CD4-positive, alpha-beta memory T cell (primary cell): ENCODE results near the gene ACSF2. TPM values are rescaled to one million over a fixed set of nuclear protein-coding genes. Genes with fewer than 3 reads are reported as not detected.

Experiments
- CTCF ChIA-PET: fragments of 350-600 bp; sonication (Branson Sonifier 250); formaldehyde crosslinking; loops from one replicate; lab custom pipeline; 2021; ENCODE audit warnings: inconsistent platforms; ENCODE audit not compliant: partially characterized antibody; lab: Charles Lee
- POLR2A ChIA-PET: fragments of 350-600 bp; sonication (Branson Sonifier 250); formaldehyde crosslinking; loops from one replicate; lab custom pipeline; 2021; ENCODE audit not compliant: partially characterized antibody; lab: Charles Lee
- DNase-seq, 5 donors: peaks; one replicate each; pipeline versions ENCODE4 v3.0.0 to v3.0.0-alpha.2; 2020 to 2022; ENCODE audit warnings: mixed read lengths in 1 of 5
- H3K27ac ChIP-seq: one replicate; pipeline ENCODE4 v1.7.0; 2013; ENCODE audit warnings: low read depth, low read length
- H3K27me3 ChIP-seq: 2 replicates; pipeline ENCODE4 v1.7.0; 2013; ENCODE audit warnings: mild to moderate bottlenecking, low read length, moderate library complexity; ENCODE audit not compliant: insufficient read depth
- H3K36me3 ChIP-seq: 2 replicates; pipeline ENCODE4 v1.7.0; 2013; ENCODE audit warnings: mild to moderate bottlenecking, low read length, moderate library complexity; ENCODE audit not compliant: insufficient read depth
- H3K4me1 ChIP-seq: 2 replicates; pipeline ENCODE4 v1.7.0; 2013; ENCODE audit warnings: mild to moderate bottlenecking, low read length, moderate library complexity; ENCODE audit not compliant: insufficient read depth
- H3K4me3 ChIP-seq, 2 donors: one replicate each; pipeline ENCODE4 v1.7.0; 2013; ENCODE audit warnings: low read length in 2 of 2, mild to moderate bottlenecking in 1 of 2
- H3K9me3 ChIP-seq, 2 donors: one replicate each; pipeline ENCODE4 v1.7.0; 2013; ENCODE audit warnings: low read length in 2 of 2, control low read depth in 1 of 2; ENCODE audit not compliant: control insufficient read depth in 1 of 2
- H3K27ac Mint-ChIP-seq, 7 donors: one replicate each; pipeline ENCODE4 v1.8.0; 2020 to 2021; ENCODE audit warnings: mixed read lengths in 7 of 7, mild to moderate bottlenecking in 6 of 7, inconsistent platforms in 3 of 7, moderate library complexity in 3 of 7
- H3K27me3 Mint-ChIP-seq, 2 donors: one replicate each; pipeline ENCODE4 v1.8.0; 2020 to 2021; ENCODE audit warnings: mixed read lengths in 2 of 2
- H3K36me3 Mint-ChIP-seq, 2 donors: one replicate each; pipeline ENCODE4 v1.8.0; 2020 to 2021; ENCODE audit warnings: mixed read lengths in 2 of 2, inconsistent platforms in 1 of 2, mild to moderate bottlenecking in 1 of 2
- H3K4me1 Mint-ChIP-seq, 4 donors: one replicate each; pipeline ENCODE4 v1.8.0; 2020 to 2021; ENCODE audit warnings: mixed read lengths in 4 of 4, mild to moderate bottlenecking in 1 of 4
- H3K4me3 Mint-ChIP-seq, 8 donors: one replicate each; pipeline ENCODE4 v1.8.0; 2020 to 2021; ENCODE audit warnings: mixed read lengths in 8 of 8, mild to moderate bottlenecking in 7 of 8, moderate library complexity in 6 of 8, inconsistent platforms in 3 of 8
- H3K9me3 Mint-ChIP-seq, 8 donors: one replicate each; pipeline ENCODE4 v1.8.0; 2020 to 2021; ENCODE audit warnings: mixed read lengths in 8 of 8, mild to moderate bottlenecking in 5 of 8, inconsistent platforms in 3 of 8, moderate library complexity in 1 of 8
- intact Hi-C: fragments of 100-400 bp; cut with micrococcal nuclease; formaldehyde crosslinking; loops from one replicate; pipeline ENCODE4 v1.15.1; 2023
- polyA plus RNA-seq, 2 donors: library from polyadenylated mRNA; unstranded; fragments of 300-500 nt; fragmentation: Illumina TruSeq; gene quantifications; one replicate each; pipeline ENCODE4 v1.2.3, GENCODE V29; 2021
- total RNA-seq, 2 experiments: library from RNA; stranded (reverse); gene quantifications; one replicate each; pipeline ENCODE4 v1.2.3, GENCODE V29; 2021

ACSF2 gene
- total and polyA plus RNA-seq, 4 experiments from 2014 or later = 1.7 to 24.8 (median 11.6) TPM

DNA sequence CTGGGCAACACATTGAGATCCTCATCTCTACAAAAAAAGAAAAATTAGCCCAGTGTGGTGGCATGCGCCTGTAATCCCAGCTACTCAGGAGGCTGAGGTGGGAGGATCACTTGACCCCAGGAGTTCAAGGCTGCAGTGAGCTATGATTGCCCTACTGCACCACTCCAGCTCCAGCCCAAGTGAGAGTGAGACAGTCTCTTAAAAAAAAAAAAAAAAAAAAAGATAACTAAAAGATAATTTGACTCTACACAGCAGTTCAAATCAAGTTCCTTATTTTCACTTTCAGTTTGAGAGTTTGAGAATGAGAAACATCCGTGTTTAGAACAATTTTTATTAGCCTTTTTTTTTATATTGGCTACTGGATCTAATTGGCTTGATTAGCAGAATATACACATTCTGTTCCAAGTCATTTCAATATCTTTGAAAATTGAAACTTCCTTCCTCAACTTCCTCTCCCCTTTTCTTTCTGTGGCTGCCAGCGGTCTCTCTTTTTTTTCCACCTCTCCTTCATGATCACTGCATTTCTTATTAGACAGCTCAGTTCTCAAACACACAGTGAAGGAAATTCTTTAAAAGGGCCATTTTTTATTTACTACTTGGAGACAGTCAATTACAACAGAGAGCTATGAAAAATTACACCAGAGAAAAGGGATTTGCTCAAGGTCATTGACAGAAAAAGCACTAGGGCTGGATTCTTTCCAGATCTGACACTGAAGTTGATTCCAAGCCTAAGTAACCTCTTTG, 4.5 kb upstream of the ACSF2 start:
- H3K27me3 ChIP-seq = no peaks in the 10 kb centered on the region
- H3K4me3 ChIP-seq = peak overlapping the region in 1 of 2 donors; percentile 23
- Mint-ChIP-seq H3K27ac (peak overlapping the region; percentile 82 to 99 (median 90)), H3K4me3 (peak overlapping the region; percentile 64 to 92 (median 85)), H3K4me1 (peaks cover 11 to 38% (median 26%) of the 10 kb centered on the region in 4 donors), H3K27me3 (no peaks in the 10 kb centered on the region), H3K9me3 (peaks cover 0 to 5% (median 2%) of the 10 kb centered on the region in 8 donors), H3K36me3 (no peaks in the 10 kb centered on the region)
- no peaks in the 10 kb centered on the region for H3K9me3 ChIP-seq
- H3K27ac ChIP-seq = peak overlapping the region; percentile 46
- intact Hi-C loops = no loop called here
- POLR2A ChIA-PET = interaction anchor here (0.6 to 3.5 kb wide), 4 partner anchors 9 to 856 kb away, joined by 3 to 20 read pairs (median 3); partner anchors contain the start of genes LRRC59 and XYLT2
- DNase-seq = peak in 4 of 5 donors; percentile 25 to 31 (median 29)
- H3K4me1 ChIP-seq = peaks cover 25% of the 10 kb centered on the region
- CTCF ChIA-PET = interaction anchor here (0.7 to 3.7 kb wide), 5 partner anchors 10 to 656 kb away, joined by 3 to 35 read pairs (median 7); partner anchors contain the start of gene LRRC59
- H3K36me3 ChIP-seq = no peaks in the 10 kb centered on the region

DNA sequence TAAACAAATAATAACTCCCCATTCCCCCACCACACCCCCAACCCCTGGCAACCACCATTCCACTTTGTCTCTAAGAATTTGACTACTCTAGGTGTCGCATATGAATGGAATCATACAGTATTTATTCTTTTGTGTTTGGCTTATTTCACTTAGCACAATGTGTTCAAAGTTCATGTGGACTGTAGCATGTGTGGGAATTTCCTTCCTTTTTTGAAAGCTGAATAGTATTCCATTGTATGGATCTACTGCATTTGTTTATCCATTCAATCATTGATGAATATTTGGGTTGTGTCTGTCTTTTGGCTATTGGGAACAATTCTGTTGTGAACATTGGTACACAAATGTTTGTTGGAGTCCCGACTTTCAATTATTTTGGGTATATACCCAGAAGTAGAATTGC, 3.3 kb upstream of the ACSF2 start:
- H3K36me3 Mint-ChIP-seq = no peaks in the 10 kb centered on the region
- Histone ChIP-seq H3K27me3 (no peaks in the 10 kb centered on the region), H3K36me3 (no peaks in the 10 kb centered on the region), H3K27ac (no peak overlapping the region), H3K9me3 (no peaks in the 10 kb centered on the region), H3K4me3 (no peak overlapping the region), H3K4me1 (peaks cover 38% of the 10 kb centered on the region)
- intact Hi-C loops = no loop called here
- H3K27ac Mint-ChIP-seq = peak overlapping the region in 2 of 7 donors; percentile 50 to 62
- H3K4me1 Mint-ChIP-seq = peaks cover 20 to 51% (median 36%) of the 10 kb centered on the region in 4 donors
- ChIA-PET CTCF (interaction anchor here (1.9 to 3.7 kb wide), 2 partner anchors 9 to 25 kb away, joined by 7 to 35 read pairs; partner anchors contain the start of gene LRRC59), POLR2A (interaction anchor here (3.5 kb wide), 1 partner anchor 26 kb away, joined by 20 read pairs; the partner anchor contains the start of gene LRRC59)
- peak overlapping the region in 1 of 8 donors; percentile 46 for H3K4me3 Mint-ChIP-seq
- H3K27me3 Mint-ChIP-seq = no peaks in the 10 kb centered on the region
- DNase-seq = no peak
- peaks cover 0 to 5% (median 2%) of the 10 kb centered on the region in 8 donors for H3K9me3 Mint-ChIP-seq

DNA sequence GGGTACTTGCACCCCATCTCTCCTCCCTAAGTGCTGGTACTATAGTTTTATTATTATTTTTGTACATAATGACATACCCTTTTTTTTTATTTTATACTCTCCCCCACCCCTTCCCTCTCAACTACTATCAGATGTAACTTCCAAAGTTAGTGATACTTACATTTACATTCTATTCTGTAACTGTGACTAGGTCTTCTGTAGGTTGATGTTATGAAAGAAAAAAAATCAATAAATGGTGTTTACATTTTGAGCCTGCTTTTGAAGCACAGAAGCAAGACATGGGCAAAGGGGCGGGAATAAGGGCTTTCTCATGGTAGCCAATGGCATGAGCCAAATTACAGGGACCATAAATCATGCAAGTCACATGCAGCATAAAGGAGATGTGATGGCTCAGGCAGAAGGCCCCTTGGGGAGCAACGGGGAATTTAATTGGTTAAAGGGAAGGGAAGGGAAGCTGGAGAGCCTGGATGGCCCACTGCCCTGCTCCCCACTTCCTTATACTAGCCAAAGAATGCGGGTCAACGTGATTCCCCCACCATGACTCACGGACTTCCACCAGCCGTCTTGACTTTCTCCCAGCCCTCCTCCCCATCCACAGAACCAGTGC, 2.4 kb upstream of the ACSF2 start:
- H3K9me3 Mint-ChIP-seq = peaks cover 0 to 5% (median 2%) of the 10 kb centered on the region in 8 donors
- no peaks in the 10 kb centered on the region for H3K36me3 Mint-ChIP-seq
- Histone ChIP-seq H3K27me3 (no peaks in the 10 kb centered on the region), H3K36me3 (no peaks in the 10 kb centered on the region), H3K4me3 (no peak overlapping the region), H3K4me1 (peaks cover 39% of the 10 kb centered on the region), H3K27ac (no peak overlapping the region), H3K9me3 (no peaks in the 10 kb centered on the region)
- ChIA-PET CTCF (no interaction called here), POLR2A (no interaction called here)
- peaks cover 23 to 55% (median 38%) of the 10 kb centered on the region in 4 donors for H3K4me1 Mint-ChIP-seq
- H3K27me3 Mint-ChIP-seq = no peaks in the 10 kb centered on the region
- intact Hi-C loops = no loop called here
- peak overlapping the region in 2 of 8 donors; percentile 36 to 42 for H3K4me3 Mint-ChIP-seq
- peak overlapping the region in 3 of 7 donors; percentile 20 to 74 (median 30) for H3K27ac Mint-ChIP-seq
- DNase-seq = no peak

DNA sequence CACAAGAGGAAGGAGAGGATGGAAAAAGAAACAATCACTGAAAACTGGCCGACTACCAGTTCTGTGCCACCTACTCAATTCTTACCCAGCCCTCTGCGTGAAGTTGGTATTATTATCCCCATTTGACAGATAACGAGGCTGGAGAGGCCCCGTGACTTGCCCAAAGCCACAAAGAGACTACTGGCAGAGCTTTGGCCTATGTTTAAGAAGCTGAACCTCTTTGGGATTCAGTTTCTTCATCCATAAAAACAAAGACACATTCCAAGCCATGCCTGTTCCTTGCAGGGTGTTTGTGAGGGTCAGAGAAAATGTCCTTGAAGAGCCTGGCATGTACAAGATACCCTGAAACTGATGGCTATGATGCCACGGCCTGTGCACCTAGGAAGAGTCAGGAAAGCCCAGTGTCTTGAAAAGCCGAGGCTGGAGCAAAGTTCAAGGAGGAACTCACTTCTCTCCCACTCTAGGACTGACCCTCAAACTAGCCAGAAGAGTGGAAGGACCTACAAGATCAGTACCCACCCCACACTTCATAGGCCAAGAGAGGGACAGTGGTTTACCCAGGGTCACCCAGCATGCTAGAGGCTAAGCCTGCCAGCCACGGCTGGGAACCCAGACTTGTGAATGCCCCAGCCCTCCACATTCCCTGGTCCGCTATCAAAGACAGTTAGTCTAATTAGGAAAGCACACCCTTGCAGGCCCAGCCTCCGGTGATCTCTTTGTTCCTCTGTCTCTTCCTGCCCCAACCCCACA, 1.6 kb upstream of the ACSF2 start:
- H3K4me3 Mint-ChIP-seq = peak overlapping the region in 5 of 8 donors; percentile 31 to 91 (median 64)
- POLR2A ChIA-PET = interaction anchor here (3.0 kb wide), 1 partner anchor 28 kb away, joined by 22 read pairs; the partner anchor contains the start of gene LRRC59
- intact Hi-C loops = no loop called here
- CTCF ChIA-PET = interaction anchor here (2.9 kb wide), 1 partner anchor 26 kb away, joined by 15 read pairs; the partner anchor contains the start of gene LRRC59
- Histone ChIP-seq H3K9me3 (no peaks in the 10 kb centered on the region), H3K27ac (no peak overlapping the region), H3K4me3 (no peak overlapping the region), H3K4me1 (peaks cover 39% of the 10 kb centered on the region), H3K36me3 (no peaks in the 10 kb centered on the region), H3K27me3 (no peaks in the 10 kb centered on the region)
- H3K36me3 Mint-ChIP-seq = no peaks in the 10 kb centered on the region
- H3K4me1 Mint-ChIP-seq = peaks cover 23 to 52% (median 37%) of the 10 kb centered on the region in 4 donors
- DNase-seq = no peak
- peak overlapping the region in 4 of 7 donors; percentile 24 to 74 (median 33) for H3K27ac Mint-ChIP-seq
- no peaks in the 10 kb centered on the region for H3K27me3 Mint-ChIP-seq
- peaks cover 0 to under 1% (median 0%) of the 10 kb centered on the region in 8 donors for H3K9me3 Mint-ChIP-seq

DNA sequence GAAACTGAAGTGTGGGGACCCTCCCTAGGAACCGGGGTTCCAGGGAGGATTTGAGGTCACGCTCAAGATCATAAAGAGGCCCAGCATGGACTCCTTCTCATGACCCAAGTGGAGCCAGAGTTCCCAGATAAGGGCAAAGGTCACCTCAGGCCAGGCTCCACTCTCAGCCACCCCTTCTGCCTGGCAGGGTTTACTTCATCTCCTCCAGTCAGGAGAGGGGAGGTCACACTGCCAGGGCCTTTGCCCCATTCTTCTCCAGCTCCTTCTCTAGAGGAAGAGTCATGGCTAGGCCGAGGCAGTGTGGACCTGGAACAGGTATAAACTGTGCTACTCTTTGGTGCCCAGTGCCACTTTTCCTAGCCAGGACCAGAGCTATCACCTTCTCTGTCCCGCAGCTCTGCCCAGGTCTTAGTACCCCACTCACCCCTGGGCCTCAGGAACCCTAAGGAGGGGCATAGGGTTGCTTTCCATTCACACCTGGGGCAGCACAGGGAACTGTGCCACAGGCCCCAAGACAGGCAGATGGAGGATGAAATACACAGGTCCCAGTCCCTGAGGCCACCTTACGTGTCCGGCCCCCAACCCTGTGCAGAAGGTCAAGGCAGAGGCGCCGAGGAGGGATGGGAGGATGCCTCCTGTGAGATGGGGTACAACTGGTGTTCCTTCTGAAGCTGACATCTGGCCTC, 879 bp upstream of the ACSF2 start:
- Mint-ChIP-seq H3K4me3 (peak overlapping the region; percentile 56 to 91 (median 82)), H3K9me3 (no peaks in the 10 kb centered on the region), H3K36me3 (no peaks in the 10 kb centered on the region), H3K4me1 (peaks cover 22 to 52% (median 37%) of the 10 kb centered on the region in 4 donors), H3K27me3 (no peaks in the 10 kb centered on the region), H3K27ac (peak overlapping the region in 4 of 7 donors; percentile 58 to 83 (median 78))
- CTCF ChIA-PET = interaction anchor here (2.9 kb wide), 1 partner anchor 27 kb away, joined by 15 read pairs; the partner anchor contains the start of gene LRRC59
- DNase-seq = no peak
- Histone ChIP-seq H3K4me1 (peaks cover 39% of the 10 kb centered on the region), H3K36me3 (no peaks in the 10 kb centered on the region), H3K27me3 (no peaks in the 10 kb centered on the region), H3K27ac (peak overlapping the region; percentile 62), H3K4me3 (peak overlapping the region; percentile 17 to 69), H3K9me3 (no peaks in the 10 kb centered on the region)
- intact Hi-C loops = no loop called here
- POLR2A ChIA-PET = interaction anchor here (0.6 to 3.0 kb wide), 3 partner anchors 20 to 79 kb away, joined by 3 to 22 read pairs (median 4); partner anchors contain the start of genes LRRC59 and XYLT2

DNA sequence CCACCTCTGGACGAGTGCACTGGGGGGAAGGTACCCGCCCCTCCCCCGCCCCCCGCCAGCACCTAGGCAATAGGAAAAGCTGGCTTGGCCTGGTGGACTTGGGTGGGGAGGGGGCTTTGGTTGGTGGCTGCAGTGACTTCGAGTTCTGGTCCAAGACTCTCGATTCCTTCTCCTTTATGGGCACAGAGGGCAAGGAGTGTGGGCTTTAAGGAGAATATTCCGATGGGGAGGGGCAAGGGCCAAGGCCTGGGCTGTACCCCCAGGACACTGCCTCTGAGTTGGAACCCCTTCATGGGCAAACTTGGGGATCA, 409 bp downstream of the ACSF2 start:
- peak overlapping the region; percentile 62 for H3K27ac ChIP-seq
- no peaks in the 10 kb centered on the region for H3K9me3 ChIP-seq
- ChIA-PET POLR2A (interaction anchor here (0.8 to 3.0 kb wide), 8 partner anchors 9 to 80 kb away, joined by 3 to 22 read pairs (median 4); partner anchors contain the start of genes LRRC59, RSAD1 and XYLT2), CTCF (interaction anchor here (1.0 to 2.9 kb wide), 2 partner anchors 28 to 53 kb away, joined by 6 to 15 read pairs; partner anchors contain the start of gene LRRC59)
- H3K4me3 ChIP-seq = peak overlapping the region in 1 of 2 donors; percentile 69
- Mint-ChIP-seq H3K4me1 (peaks cover 19 to 40% (median 30%) of the 10 kb centered on the region in 4 donors), H3K36me3 (no peaks in the 10 kb centered on the region), H3K9me3 (no peaks in the 10 kb centered on the region), H3K27me3 (no peaks in the 10 kb centered on the region), H3K4me3 (peak overlapping the region; percentile 77 to 91 (median 88)), H3K27ac (peak overlapping the region; percentile 62 to 93 (median 82))
- H3K4me1 ChIP-seq = peaks cover 27% of the 10 kb centered on the region
- no peaks in the 10 kb centered on the region for H3K36me3 ChIP-seq
- no peaks in the 10 kb centered on the region for H3K27me3 ChIP-seq
- intact Hi-C loops = loop anchor here (1.0 to 2.0 kb wide), 2 partner anchors 29 to 52 kb away; partner anchors contain the start of genes LRRC59 and RSAD1
- DNase-seq = no peak
